Measurements from ENCODE around the gene SORCS1. TPM values are rescaled to one million over a fixed set of nuclear protein-coding genes. Genes with fewer than 3 reads are reported as not detected.

SORCS1 gene
- total RNA-seq, 6 experiments from 2014 or later, result 0.09 to 0.14 (median 0.10) TPM; not detected in 3

DNA sequence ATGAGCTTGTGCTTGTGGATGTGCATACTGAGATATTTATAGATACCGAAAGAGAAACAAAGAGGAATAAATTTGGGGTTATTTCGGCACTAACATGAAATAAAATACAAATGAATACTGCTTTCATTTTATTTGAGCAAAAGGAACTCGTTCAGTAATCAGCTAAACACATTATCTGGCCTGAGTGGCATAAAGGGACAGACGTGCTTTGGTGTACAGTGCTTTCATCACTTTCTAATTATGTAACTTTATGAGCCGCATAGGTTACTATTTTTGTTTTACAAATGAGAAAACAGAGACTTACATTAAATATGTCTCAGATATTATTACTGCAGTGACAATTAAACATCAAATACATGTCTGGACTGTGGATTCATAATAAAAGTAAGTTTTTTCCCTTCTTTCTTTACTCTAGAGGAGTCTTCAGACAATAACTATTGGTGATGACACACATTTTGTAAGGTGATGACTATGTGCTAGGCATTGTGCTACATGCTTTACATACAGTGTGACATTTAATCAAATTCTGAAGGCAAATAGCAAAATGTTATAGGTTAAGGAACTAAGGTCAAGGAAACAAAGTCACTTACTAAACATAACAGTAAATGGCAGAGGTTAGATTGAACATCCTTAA lies 503.3 kb downstream of the SORCS1 start:
- DNase-seq, result no peak
- no peaks in the 10 kb centered on the region for H3K4me1 Mint-ChIP-seq (ENCODE audit: low read depth)
- TF ChIP-seq, protein P1, sequence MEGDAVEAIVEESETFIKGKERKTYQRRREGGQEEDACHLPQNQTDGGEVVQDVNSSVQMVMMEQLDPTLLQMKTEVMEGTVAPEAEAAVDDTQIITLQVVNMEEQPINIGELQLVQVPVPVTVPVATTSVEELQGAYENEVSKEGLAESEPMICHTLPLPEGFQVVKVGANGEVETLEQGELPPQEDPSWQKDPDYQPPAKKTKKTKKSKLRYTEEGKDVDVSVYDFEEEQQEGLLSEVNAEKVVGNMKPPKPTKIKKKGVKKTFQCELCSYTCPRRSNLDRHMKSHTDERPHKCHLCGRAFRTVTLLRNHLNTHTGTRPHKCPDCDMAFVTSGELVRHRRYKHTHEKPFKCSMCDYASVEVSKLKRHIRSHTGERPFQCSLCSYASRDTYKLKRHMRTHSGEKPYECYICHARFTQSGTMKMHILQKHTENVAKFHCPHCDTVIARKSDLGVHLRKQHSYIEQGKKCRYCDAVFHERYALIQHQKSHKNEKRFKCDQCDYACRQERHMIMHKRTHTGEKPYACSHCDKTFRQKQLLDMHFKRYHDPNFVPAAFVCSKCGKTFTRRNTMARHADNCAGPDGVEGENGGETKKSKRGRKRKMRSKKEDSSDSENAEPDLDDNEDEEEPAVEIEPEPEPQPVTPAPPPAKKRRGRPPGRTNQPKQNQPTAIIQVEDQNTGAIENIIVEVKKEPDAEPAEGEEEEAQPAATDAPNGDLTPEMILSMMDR (IDR thresholded peaks at IDR 0.05), result no peak
- no peaks in the 10 kb centered on the region for H3K36me3 Mint-ChIP-seq (ENCODE audit: low read depth)
- H3K9me3 Mint-ChIP-seq, result no peaks in the 10 kb centered on the region
- H3K4me3 Mint-ChIP-seq, result peak overlapping the region; percentile 13; the same call in 1 of the 2 replicates
- no peaks in the 10 kb centered on the region; the same call in 1 of the 2 replicates for H3K27me3 Mint-ChIP-seq (ENCODE audit: insufficient read depth)
- H3K27ac Mint-ChIP-seq, result no peak overlapping the region

DNA sequence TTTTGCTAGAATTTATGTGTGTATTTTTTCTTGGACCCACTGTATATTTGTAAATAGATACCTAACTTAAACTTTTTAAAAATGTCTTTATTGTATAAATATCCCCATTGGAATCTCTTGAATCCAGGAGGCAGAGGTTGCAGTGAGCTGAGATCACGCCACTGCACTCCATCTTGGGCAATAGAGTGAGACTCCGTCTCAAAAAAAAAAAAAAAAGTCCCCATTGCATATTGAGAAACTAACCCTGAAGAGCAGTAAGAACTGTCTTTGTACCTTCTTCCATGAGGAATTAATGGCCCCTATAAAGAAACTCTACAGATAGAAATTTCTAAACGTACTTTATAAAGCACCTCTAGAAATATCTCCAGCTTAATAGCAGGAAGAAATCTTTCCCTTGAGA lies 504.0 kb downstream of the SORCS1 start:
- H3K4me1 Mint-ChIP-seq (ENCODE audit: low read depth), result no peaks in the 10 kb centered on the region
- H3K27ac Mint-ChIP-seq, result no peak overlapping the region
- no peaks in the 10 kb centered on the region for H3K9me3 Mint-ChIP-seq
- H3K4me3 Mint-ChIP-seq, result no peak overlapping the region; the same call in 1 of the 2 replicates
- DNase-seq, result no peak
- no peaks in the 10 kb centered on the region for H3K36me3 Mint-ChIP-seq (ENCODE audit: low read depth)
- TF ChIP-seq, protein P1 (IDR thresholded peaks at IDR 0.05), result no peak
- H3K27me3 Mint-ChIP-seq (ENCODE audit: insufficient read depth), result no peaks in the 10 kb centered on the region; the same call in 1 of the 2 replicates

DNA sequence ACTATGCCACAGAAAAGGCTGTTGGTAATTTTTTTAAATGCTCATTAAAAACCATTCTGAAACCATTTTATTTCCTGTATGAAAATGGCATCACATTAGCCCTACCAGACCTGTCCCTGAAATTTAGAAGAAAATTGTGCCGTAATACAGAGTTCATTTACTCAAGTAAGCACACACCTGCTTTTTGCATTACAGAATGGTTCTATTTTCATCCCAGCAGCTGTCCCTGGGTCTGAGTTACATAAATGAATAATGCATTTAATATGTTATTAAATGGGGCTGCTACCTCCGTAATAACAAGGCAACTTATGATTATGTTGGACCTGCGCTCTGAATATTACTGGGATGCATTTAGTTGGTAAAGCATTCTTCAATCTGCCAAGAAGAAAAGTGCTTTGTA lies 508.9 kb downstream of the SORCS1 start:
- H3K27ac Mint-ChIP-seq, result no peak overlapping the region
- no peak overlapping the region for H3K4me3 Mint-ChIP-seq
- H3K9me3 Mint-ChIP-seq, result no peaks in the 10 kb centered on the region
- TF ChIP-seq, protein P1 (IDR thresholded peaks at IDR 0.05), result no peak
- H3K36me3 Mint-ChIP-seq (ENCODE audit: low read depth), result no peaks in the 10 kb centered on the region
- H3K27me3 Mint-ChIP-seq (ENCODE audit: insufficient read depth), result no peaks in the 10 kb centered on the region; the same call in 1 of the 2 replicates
- no peak for DNase-seq
- no peaks in the 10 kb centered on the region for H3K4me1 Mint-ChIP-seq (ENCODE audit: low read depth)

DNA sequence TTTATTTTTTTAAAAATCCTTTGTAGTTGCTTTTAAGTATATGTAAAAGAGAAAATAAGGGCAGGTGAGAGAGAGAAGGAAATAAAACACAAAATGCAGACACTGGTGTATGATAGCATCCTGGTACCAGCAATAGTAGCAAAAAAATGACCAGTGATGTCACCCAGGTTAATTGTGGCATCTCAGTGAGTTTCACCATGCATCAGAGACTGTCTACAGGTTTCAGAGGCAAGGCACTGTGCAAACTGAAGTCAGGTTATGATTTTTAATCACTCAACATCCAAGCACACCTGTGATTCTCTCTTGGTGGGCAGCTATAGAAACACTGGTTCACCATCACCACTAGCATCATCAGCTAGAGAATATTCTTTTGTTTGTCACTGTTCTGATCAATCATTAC lies 509.3 kb downstream of the SORCS1 start:
- TF ChIP-seq, protein P1 (IDR thresholded peaks at IDR 0.05), result no peak
- H3K4me3 Mint-ChIP-seq, result no peak overlapping the region
- no peak for DNase-seq
- H3K9me3 Mint-ChIP-seq, result no peaks in the 10 kb centered on the region
- H3K27ac Mint-ChIP-seq, result no peak overlapping the region
- no peaks in the 10 kb centered on the region for H3K4me1 Mint-ChIP-seq (ENCODE audit: low read depth)
- H3K27me3 Mint-ChIP-seq (ENCODE audit: insufficient read depth), result no peaks in the 10 kb centered on the region; the same call in 1 of the 2 replicates
- H3K36me3 Mint-ChIP-seq (ENCODE audit: low read depth), result no peaks in the 10 kb centered on the region

DNA sequence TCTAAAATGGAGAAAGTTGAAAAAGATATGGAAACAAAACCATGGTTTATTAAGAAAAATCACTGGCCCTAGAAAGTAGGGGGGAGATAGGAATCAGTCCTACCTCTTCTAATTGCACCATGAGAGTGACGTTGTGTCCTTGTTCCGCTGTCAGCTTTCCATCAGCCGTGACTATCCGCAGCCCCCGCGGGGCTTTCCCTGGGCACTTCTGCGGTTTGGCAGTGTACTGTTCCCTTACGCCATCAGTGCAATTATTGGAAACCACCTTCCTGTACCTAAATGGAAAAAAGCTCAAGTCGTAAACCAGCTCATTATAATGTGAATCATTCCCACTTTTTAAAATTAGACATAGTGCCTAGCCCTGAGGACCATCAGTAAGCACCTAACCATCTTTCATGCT lies 512.2 kb downstream of the SORCS1 start:
- H3K27me3 Mint-ChIP-seq (ENCODE audit: insufficient read depth), result no peaks in the 10 kb centered on the region
- no peak for DNase-seq
- H3K27ac Mint-ChIP-seq, result no peak overlapping the region
- H3K4me1 Mint-ChIP-seq (ENCODE audit: low read depth), result no peaks in the 10 kb centered on the region
- TF ChIP-seq, protein P1 (IDR thresholded peaks at IDR 0.05), result no peak
- no peaks in the 10 kb centered on the region for H3K36me3 Mint-ChIP-seq (ENCODE audit: low read depth)
- no peak overlapping the region for H3K4me3 Mint-ChIP-seq
- H3K9me3 Mint-ChIP-seq, result no peaks in the 10 kb centered on the region
